H9 (cell line): Measurements from ENCODE around the gene ZNHIT1. TPM values are rescaled to one million over a fixed set of nuclear protein-coding genes. Genes with fewer than 3 reads are reported as not detected.

Source experiments
- DNase-seq: peaks from one replicate; pipeline ENCODE4 v3.0.0-alpha.2; 2017
- H2AFZ ChIP-seq: one replicate; pipeline ENCODE4 v1.6.1; 2013; ENCODE audit warnings: mild to moderate bottlenecking, low read length, control low read depth, moderate library complexity
- H2AK5ac ChIP-seq: 2 replicates; pipeline ENCODE4 v1.6.1; 2013; ENCODE audit warnings: low read length, control low read depth, mixed read lengths; ENCODE audit not compliant: insufficient read length
- H2BK120ac ChIP-seq: one replicate; pipeline ENCODE4 v1.6.1; 2013; ENCODE audit warnings: low read depth, mild to moderate bottlenecking, low read length, control low read depth, inconsistent platforms; ENCODE audit not compliant: poor library complexity, severe bottlenecking
- H2BK12ac ChIP-seq: 2 replicates; pipeline ENCODE4 v1.6.1; 2013; ENCODE audit warnings: low read length, control low read depth, mixed read lengths, low read depth; ENCODE audit not compliant: insufficient read length
- H2BK15ac ChIP-seq: 2 replicates; pipeline ENCODE4 v1.6.1; 2013; ENCODE audit warnings: low read depth, low read length, control low read depth
- H2BK20ac ChIP-seq: one replicate; pipeline ENCODE4 v1.6.1; 2013; ENCODE audit warnings: low read depth, mild to moderate bottlenecking, low read length, control low read depth, inconsistent platforms; ENCODE audit not compliant: poor library complexity, severe bottlenecking
- H2BK5ac ChIP-seq: 2 replicates; pipeline ENCODE4 v1.6.1; 2013; ENCODE audit warnings: low read length, control low read depth, mixed read lengths; ENCODE audit not compliant: insufficient read length
- H3K14ac ChIP-seq: 2 replicates; pipeline ENCODE4 v1.6.1; 2013; ENCODE audit warnings: low read length, control low read depth; ENCODE audit not compliant: insufficient read depth
- H3K18ac ChIP-seq: 2 replicates; pipeline ENCODE4 v1.6.1; 2013; ENCODE audit warnings: low read depth, mild to moderate bottlenecking, mixed read lengths, low read length, control low read depth; ENCODE audit not compliant: insufficient read length
- H3K23ac ChIP-seq: 2 replicates; pipeline ENCODE4 v1.6.1; 2013; ENCODE audit warnings: low read length, control low read depth, mixed read lengths, low read depth; ENCODE audit not compliant: insufficient read length
- H3K23me2 ChIP-seq: 2 replicates; pipeline ENCODE4 v1.6.1; 2013; ENCODE audit warnings: low read depth, mild to moderate bottlenecking, mixed read lengths, low read length, control low read depth; ENCODE audit not compliant: insufficient read length, poor library complexity, severe bottlenecking
- H3K27ac ChIP-seq: 2 replicates; pipeline ENCODE4 v1.5.1; 2013; ENCODE audit warnings: low read length, control low read depth, mixed read lengths, low read depth; ENCODE audit not compliant: insufficient read length
- H3K27me3 ChIP-seq: 2 replicates; pipeline ENCODE4 v1.6.1; 2013; ENCODE audit warnings: low read length, control low read depth, inconsistent platforms; ENCODE audit not compliant: insufficient read depth
- H3K4ac ChIP-seq: 2 replicates; pipeline ENCODE4 v1.6.1; 2013; ENCODE audit warnings: low read depth, mild to moderate bottlenecking, control low read depth, inconsistent platforms, low read length, moderate library complexity
- H3K4me1 ChIP-seq: 2 replicates; pipeline ENCODE4 v1.6.1; 2013; ENCODE audit warnings: low read length, control low read depth, inconsistent platforms; ENCODE audit not compliant: insufficient read depth
- H3K4me2 ChIP-seq: 2 replicates; pipeline ENCODE4 v1.6.1; 2013; ENCODE audit warnings: low read length, control low read depth, mixed read lengths; ENCODE audit not compliant: insufficient read length, insufficient read depth
- H3K56ac ChIP-seq: 2 replicates; pipeline ENCODE4 v1.6.1; 2013; ENCODE audit warnings: low read depth, mild to moderate bottlenecking, mixed read lengths, low read length, control low read depth; ENCODE audit not compliant: insufficient read length
- H3K79me1 ChIP-seq: 2 replicates; pipeline ENCODE4 v1.6.1; 2013; ENCODE audit warnings: low read depth, mild to moderate bottlenecking, moderate library complexity, low read length, control low read depth, inconsistent platforms; ENCODE audit not compliant: insufficient read depth, poor library complexity, severe bottlenecking
- H3K79me2 ChIP-seq: 2 replicates; pipeline ENCODE4 v1.6.1; 2013; ENCODE audit warnings: low read length, control low read depth, inconsistent platforms; ENCODE audit not compliant: insufficient read depth
- H3K9ac ChIP-seq: 2 replicates; pipeline ENCODE4 v1.6.1; 2013; ENCODE audit warnings: low read length, control low read depth, mixed read lengths; ENCODE audit not compliant: insufficient read length; ENCODE audit errors: extremely low read depth
- H3K9me3 ChIP-seq: one replicate; pipeline ENCODE4 v1.6.1; 2013; ENCODE audit warnings: low read depth, low read length, inconsistent platforms; ENCODE audit not compliant: control insufficient read depth
- H3T11ph ChIP-seq: one replicate; pipeline ENCODE4 v1.6.1; 2013; ENCODE audit warnings: mild to moderate bottlenecking, low read length, control low read depth, inconsistent platforms
- H4K20me1 ChIP-seq: one replicate; pipeline ENCODE4 v1.6.1; 2013; ENCODE audit not compliant: control insufficient read depth, insufficient read length, insufficient read depth
- H4K5ac ChIP-seq: 2 replicates; pipeline ENCODE4 v1.6.1; 2013; ENCODE audit warnings: low read depth, mild to moderate bottlenecking, mixed read lengths, low read length, control low read depth; ENCODE audit not compliant: insufficient read length
- H4K8ac ChIP-seq: replicated peaks from 2 replicates; pipeline ENCODE4 v1.6.1; 2013; ENCODE audit warnings: low read length, control low read depth, mixed read lengths, low read depth; ENCODE audit not compliant: insufficient read length
- H4K91ac ChIP-seq: 2 replicates; pipeline ENCODE4 v1.6.1; 2013; ENCODE audit warnings: low read depth, mild to moderate bottlenecking, moderate library complexity, mixed read lengths, low read length, control low read depth; ENCODE audit not compliant: insufficient read length
- H3K27ac Mint-ChIP-seq, 3 experiments: 2 replicates in 2 of 3; 3 replicates in 1 of 3; pipeline ENCODE4 v1.8.0; 2020 to 2021; ENCODE audit warnings: mixed read lengths in 3 of 3, mild to moderate bottlenecking in 1 of 3, moderate library complexity in 1 of 3
- H3K27me3 Mint-ChIP-seq: 2 replicates; pipeline ENCODE4 v1.8.0; 2021; ENCODE audit warnings: low read depth, mild to moderate bottlenecking, moderate library complexity, mixed read lengths
- H3K36me3 Mint-ChIP-seq, 3 experiments: 2 replicates in 2 of 3; 3 replicates in 1 of 3; pipeline ENCODE4 v1.8.0; 2020 to 2021; ENCODE audit warnings: low read depth in 3 of 3, mixed read lengths in 3 of 3; ENCODE audit not compliant: insufficient read depth in 1 of 3
- H3K4me1 Mint-ChIP-seq, 2 experiments: 2 replicates each; pipeline ENCODE4 v1.8.0; 2020; ENCODE audit warnings: mixed read lengths in 2 of 2
- H3K4me3 Mint-ChIP-seq, 2 experiments: 2 replicates in 1 of 2; 3 replicates in 1 of 2; pipeline ENCODE4 v1.8.0; 2020 to 2021; ENCODE audit warnings: mild to moderate bottlenecking in 2 of 2, mixed read lengths in 2 of 2, moderate library complexity in 1 of 2
- H3K9me3 Mint-ChIP-seq, 2 experiments: 2 replicates in 1 of 2; 3 replicates in 1 of 2; pipeline ENCODE4 v1.8.0; 2020; ENCODE audit warnings: mild to moderate bottlenecking in 2 of 2, mixed read lengths in 2 of 2, moderate library complexity in 1 of 2
- WGBS: extraction: QIAGEN DNeasy Blood & Tissue Kit; methylation state at CpG from one replicate; pipeline ENCODE4 v1.1.7; 2013; ENCODE audit warnings: missing lambda C conversion rate, low lambda C conversion rate, mixed read lengths; ENCODE audit not compliant: insufficient read length; ENCODE audit errors: extremely low coverage; 5-methylcytosine and 5-hydroxymethylcytosine counted together
- total RNA-seq: library from RNA; stranded (reverse); gene quantifications from 2 replicates; pipeline ENCODE4 v1.2.1, GENCODE V29; 2021
- TF ChIP-seq, protein P1 (sequence below): fragments of 200-600 bp; sonication (generic); conservative IDR thresholded peaks from 3 replicates; pipeline ENCODE4 v1.8.0; 2021; ENCODE audit warnings: antibody characterized with exemption, mild to moderate bottlenecking

The ZNHIT1 gene
- total RNA-seq, 1 experiment from 2014 or later = 52.7 TPM

DNA sequence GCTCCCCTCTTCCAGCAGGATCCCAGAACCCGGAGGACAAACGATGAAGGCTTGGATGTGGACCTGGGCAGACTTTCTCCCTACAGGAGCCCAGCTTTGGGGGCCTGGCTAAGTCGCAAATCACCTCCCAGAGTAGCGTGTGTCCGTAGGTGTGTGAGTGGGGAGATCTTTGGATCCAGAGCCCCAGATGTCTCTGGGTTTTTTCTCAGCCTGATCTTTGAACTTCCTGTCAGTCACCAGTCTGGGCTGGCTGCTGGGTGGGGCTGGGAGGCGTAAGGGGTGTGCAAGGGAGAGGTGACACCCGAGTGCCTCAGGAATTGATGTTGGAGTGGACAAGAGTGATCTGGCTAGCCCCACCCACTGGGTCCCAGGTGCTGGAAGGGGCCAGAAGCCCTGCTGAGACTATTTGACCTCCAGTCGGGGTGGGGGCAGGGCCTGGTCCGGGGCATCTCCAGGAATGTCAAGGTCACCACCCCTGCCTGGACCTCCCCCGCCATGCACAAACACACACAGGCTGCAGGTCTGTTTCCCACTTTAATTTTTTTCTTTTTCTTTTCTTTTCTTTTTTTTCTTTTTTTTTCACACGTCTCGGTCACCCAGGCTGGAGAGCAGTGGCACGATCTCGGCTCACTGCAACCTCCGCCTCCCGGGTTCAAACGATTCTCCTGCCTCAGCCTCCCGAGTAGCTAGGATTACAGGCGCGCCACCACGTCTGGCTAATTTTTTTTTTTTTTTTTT lies 16.9 kb upstream of the ZNHIT1 start, which contains the start of gene MOGAT3:
TSS of gene MOGAT3 (minus strand) at position 175 of the 738 bp plus-strand sequence. CDS start 182 bp downstream, outside the sequence.
- H4K91ac ChIP-seq = no peak within 1 kb of the TSS
- Mint-ChIP-seq H3K36me3 (peaks cover 0 to 8% (median 4%) of the 10 kb centered on the region in 3 experiments; a peak in 3 of 7 replicates), H3K4me1 (peaks cover 14 to 19% of the 10 kb centered on the region in 2 experiments), H3K27ac (peak within 1 kb of the TSS in 2 of 3 experiments; percentile 4 to 75; a peak in 3 of 7 replicates), H3K4me3 (peak within 1 kb of the TSS; percentile 52 to 67), H3K9me3 (no peaks in the 10 kb centered on the region), H3K27me3 (peaks cover 12% of the 10 kb centered on the region)
- no peak within 1 kb of the TSS for H2AK5ac ChIP-seq
- no peak within 1 kb of the TSS for H2BK20ac ChIP-seq
- H3K56ac ChIP-seq = no peak within 1 kb of the TSS
- TF ChIP-seq, protein P1, sequence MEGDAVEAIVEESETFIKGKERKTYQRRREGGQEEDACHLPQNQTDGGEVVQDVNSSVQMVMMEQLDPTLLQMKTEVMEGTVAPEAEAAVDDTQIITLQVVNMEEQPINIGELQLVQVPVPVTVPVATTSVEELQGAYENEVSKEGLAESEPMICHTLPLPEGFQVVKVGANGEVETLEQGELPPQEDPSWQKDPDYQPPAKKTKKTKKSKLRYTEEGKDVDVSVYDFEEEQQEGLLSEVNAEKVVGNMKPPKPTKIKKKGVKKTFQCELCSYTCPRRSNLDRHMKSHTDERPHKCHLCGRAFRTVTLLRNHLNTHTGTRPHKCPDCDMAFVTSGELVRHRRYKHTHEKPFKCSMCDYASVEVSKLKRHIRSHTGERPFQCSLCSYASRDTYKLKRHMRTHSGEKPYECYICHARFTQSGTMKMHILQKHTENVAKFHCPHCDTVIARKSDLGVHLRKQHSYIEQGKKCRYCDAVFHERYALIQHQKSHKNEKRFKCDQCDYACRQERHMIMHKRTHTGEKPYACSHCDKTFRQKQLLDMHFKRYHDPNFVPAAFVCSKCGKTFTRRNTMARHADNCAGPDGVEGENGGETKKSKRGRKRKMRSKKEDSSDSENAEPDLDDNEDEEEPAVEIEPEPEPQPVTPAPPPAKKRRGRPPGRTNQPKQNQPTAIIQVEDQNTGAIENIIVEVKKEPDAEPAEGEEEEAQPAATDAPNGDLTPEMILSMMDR = no peak
- H3K18ac ChIP-seq = peak within 1 kb of the TSS; percentile 5
- H3K23ac ChIP-seq = no peak within 1 kb of the TSS
- H4K5ac ChIP-seq = no peak within 1 kb of the TSS
- H3T11ph ChIP-seq = no peak within 1 kb of the TSS
- H3K79me1 ChIP-seq = no peaks in the 10 kb centered on the region
- H3K79me2 ChIP-seq = no peaks in the 10 kb centered on the region
- H4K20me1 ChIP-seq = no peaks in the 10 kb centered on the region
- H3K14ac ChIP-seq = peak within 1 kb of the TSS; percentile 10
- no peak within 1 kb of the TSS for H2BK15ac ChIP-seq
- H3K4me2 ChIP-seq = peak within 1 kb of the TSS; percentile 23
- H3K4me1 ChIP-seq = no peaks in the 10 kb centered on the region; the same call in 1 of the 2 replicates
- H3K9me3 ChIP-seq = no peaks in the 10 kb centered on the region
- H2BK120ac ChIP-seq = no peak within 1 kb of the TSS
- no peak within 1 kb of the TSS for H3K27ac ChIP-seq
- no peak within 1 kb of the TSS for H3K4ac ChIP-seq
- no peak within 1 kb of the TSS for H2BK12ac ChIP-seq
- H2BK5ac ChIP-seq = no peak within 1 kb of the TSS
- DNase-seq = peak; percentile 58
- H4K8ac ChIP-seq = no peak within 1 kb of the TSS
- H3K27me3 ChIP-seq = no peaks in the 10 kb centered on the region
- no peak within 1 kb of the TSS for H2AFZ ChIP-seq
- H3K9ac ChIP-seq = no peak within 1 kb of the TSS
- H3K23me2 ChIP-seq = peaks cover 3% of the 10 kb centered on the region
- no CpG with 5 or more reads among the region's 21 CpGs for WGBS
